ENCODE data around the gene GRAMD1B.

DNA sequence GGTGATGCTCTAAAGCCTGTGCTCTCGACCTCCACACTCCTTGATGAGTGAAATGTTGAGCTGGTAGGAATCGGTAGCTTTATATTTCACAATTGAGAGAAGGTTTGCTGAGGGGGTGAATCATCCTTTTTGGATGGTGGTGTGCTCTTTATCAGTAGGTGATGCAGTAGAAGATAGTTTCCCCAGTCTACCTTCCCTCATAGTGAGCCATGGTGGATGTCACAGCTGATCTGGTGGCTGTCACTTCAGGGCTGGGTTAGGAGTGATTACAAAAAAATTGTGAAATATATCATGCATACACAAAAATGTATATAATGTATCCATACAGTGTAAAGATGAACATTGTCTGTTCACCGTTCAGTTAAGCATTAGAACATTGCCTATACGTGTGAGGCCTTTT, 105.3 kb downstream of the GRAMD1B start:
- TF ChIP-seq, protein P1, sequence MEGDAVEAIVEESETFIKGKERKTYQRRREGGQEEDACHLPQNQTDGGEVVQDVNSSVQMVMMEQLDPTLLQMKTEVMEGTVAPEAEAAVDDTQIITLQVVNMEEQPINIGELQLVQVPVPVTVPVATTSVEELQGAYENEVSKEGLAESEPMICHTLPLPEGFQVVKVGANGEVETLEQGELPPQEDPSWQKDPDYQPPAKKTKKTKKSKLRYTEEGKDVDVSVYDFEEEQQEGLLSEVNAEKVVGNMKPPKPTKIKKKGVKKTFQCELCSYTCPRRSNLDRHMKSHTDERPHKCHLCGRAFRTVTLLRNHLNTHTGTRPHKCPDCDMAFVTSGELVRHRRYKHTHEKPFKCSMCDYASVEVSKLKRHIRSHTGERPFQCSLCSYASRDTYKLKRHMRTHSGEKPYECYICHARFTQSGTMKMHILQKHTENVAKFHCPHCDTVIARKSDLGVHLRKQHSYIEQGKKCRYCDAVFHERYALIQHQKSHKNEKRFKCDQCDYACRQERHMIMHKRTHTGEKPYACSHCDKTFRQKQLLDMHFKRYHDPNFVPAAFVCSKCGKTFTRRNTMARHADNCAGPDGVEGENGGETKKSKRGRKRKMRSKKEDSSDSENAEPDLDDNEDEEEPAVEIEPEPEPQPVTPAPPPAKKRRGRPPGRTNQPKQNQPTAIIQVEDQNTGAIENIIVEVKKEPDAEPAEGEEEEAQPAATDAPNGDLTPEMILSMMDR (IDR thresholded peaks at IDR 0.05), result no peak
- no peak for TF ChIP-seq POLR2A (IDR thresholded peaks at IDR 0.05)
